DLD1 (cell line): ENCODE data around the gene IFFO2.
"Not testable (repeated sequence)": the region's sequence is repeated elsewhere in the genome, so short reads cannot be mapped to it uniquely, and the experiment has no call there.

Experiments
- in situ Hi-C: cut with HindIII; loops from 2 replicates; pipeline ENCODE4 v1.10.0; 2017; ENCODE audit warnings: low sequenced_read_pairs

The IFFO2 gene

DNA sequence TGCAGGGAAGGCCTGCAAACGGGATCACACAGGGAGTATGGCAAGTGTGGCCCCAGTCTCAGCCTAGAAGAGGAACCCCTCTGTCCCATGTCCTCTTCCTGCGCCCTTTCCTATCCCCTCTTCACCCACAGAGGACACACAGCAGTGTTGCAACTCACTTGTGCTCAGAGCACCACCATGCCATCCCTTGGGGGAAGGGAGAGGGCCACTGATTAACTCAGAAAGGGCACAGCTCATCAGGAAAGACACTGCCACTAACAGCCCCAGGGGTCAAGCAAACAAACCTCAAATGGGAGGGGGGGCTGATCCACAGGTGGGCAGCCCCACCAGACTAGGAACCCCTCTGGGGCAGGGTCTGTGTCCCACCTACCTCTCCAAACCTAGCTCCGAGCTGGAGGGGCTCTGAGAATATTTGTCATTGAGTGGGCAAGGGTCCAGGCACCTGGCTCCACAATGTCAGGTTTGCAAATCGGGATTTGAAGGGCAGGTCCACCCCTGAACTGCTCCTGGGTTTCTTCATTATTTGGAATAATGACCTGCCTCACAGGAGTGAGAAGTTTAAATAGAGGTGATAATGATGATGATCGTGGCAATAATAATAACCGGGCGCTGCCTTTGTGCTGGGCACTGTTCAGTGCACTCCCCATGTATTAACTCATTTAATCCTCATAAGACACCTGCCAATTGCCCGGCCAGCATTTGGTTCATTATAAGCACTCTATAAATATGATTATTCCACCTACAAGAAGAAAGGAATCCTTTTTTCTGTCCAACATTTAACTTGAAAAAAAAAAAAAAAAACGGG, 55.1 kb downstream of the IFFO2 start:
- in situ Hi-C loops = loop anchor here (25.0 kb wide), 1 partner anchor 186 kb away; no protein-coding TSS in a partner anchor

DNA sequence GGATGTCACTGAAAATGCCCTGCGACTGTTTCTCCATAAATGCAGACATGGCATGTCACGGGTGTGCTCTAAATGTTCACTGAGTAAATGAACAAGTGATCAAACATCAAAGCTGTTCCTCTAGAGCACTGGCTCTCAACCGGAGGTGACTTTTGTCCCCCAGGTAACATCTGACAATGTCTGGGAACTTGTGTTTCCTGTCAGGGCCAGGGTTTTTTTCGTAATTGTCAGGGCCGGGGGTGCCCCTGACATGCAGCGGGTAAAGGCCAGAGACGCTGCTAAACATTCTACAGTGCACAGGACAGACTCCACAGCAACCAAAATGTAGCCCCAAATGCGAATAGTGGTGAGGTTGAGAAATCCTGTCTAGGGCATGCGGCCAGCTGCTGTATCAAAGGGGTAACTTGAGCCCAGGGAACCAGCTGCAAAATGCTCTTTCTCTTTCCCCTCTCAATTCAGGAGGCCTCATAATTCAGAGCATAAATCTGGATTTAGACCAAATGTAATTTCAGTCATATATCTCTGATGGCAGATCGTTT, 56.1 kb downstream of the IFFO2 start:
- in situ Hi-C loops = loop anchor here (25.0 kb wide), 1 partner anchor 187 kb away; no protein-coding TSS in a partner anchor

DNA sequence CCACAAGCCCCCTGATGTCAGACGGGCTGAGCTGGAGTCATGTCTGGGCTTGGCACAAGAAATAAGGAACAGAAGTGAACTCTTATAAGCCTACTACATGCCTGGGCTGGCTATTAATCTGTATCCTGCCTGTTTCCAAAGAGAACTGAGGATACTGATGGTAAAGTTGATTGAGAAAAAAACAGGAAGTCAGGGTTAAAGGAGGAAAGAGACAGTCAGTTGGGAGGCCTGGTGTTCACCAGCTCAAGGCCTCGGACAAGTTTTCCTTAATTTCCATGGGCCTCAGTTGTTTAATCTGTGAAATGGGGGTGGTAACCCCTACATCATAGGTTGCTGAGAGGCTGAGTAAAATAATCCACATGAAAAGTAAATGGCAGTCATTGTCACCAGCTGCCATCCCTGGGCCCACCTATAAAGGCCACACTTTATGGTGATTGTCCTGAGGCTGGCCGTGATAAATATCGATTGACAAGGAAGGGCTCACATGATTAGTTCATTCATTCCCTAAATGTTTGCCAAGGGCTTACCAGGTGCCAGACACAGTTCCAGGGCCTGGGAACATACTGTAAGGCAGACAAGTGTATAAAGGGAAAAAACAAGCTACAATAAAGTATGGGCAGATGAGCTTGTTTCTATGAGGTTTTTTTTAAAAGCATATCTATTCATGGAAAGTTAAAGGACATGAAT, 57.0 kb downstream of the IFFO2 start:
- in situ Hi-C loops = loop anchor here (25.0 kb wide), 1 partner anchor 188 kb away; no protein-coding TSS in a partner anchor

DNA sequence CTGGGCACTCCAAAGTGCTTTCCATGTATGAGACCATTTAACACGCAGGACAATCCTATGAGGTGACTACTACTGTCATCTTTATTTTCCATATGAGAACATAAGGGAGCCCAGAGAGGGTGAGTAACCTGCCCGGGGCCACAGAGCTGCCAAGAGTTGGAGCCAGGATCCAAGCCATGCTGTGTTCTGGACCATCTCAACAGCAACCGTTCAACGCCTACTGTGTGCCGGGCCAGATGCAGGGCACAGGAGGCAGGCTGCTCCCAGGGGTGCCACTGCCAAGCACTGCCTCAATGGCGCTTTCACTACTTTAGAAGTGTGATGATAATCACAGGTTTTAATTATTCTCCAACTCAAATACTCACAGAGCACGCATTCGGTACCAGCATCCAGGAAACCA, 57.9 kb downstream of the IFFO2 start:
- in situ Hi-C loops = no loop called here

DNA sequence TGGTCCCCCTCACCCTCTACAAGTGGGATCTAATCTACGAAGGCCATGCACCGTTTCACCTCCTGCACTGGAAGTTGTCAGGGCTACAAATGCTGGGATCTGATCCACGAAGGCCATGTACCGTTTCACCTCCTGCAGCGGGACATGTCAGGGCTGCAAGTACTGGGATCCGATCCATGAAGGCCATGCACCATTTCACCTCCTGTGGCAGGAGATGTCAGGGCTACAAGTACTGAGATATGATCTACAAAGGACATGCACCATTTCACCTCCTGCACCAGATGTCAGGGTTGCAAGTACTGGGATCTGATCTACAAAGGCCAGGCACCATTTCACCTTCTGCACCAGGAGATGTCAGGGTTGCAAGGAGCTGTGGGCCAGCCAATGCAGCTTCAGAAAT, 61.2 kb downstream of the IFFO2 start:
- in situ Hi-C loops = no loop called here

DNA sequence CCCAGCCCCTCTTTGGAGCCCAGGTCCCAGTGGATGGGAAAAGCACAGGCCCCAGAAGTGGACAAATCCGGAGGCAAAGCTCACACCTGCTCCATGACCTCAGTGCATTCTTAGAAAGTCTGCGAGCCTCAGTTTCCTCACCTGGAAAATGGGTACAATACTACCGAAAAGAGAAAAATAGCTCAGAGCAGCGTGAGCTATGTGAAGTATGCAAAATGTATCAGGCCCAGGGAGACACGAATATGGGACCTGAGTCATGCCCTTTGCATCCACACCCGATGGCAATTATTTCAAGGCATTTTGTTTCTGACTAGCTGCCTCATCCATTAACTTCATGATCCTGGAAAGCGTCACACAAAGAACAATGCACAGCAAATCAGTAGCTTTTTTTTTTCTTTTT, 63.4 kb downstream of the IFFO2 start:
- in situ Hi-C loops = no loop called here

DNA sequence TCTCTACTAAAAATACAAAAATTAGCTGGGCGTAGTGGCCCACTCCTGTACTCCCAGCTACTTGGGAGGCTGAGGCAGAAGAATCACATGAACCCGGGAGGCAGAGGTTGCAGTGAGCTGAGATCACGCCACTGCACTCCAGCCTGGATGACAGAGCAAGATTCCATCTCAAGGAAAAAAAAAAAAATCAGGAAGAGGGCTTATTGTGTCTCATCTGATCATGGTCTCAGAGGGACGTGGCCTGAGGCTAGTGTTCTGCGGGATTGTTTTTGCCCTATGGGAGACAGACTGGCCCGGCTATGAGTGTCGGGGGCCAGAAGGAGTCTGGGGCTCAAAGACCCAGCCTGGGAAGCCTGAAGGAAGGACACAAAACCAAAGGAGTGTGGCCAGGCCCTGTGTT, 64.6 kb downstream of the IFFO2 start:
- in situ Hi-C loops = not testable (repeated sequence)

DNA sequence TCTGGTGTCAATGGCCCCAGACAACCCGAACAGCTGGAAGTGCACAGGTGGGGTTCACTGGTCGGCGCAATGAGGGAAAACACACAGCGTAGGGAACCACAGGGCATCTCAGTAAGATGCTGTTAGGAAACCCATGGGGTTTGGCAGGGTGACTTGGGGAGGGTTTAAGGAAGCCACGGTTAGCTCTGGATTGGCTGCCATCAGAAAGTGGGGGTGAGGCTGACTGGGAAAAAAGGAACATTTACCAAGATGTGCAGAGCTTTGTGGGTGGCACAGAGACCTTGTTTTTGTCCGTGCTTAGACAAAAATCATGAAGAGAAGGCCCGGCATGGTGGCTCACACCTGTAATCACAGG, 65.1 kb downstream of the IFFO2 start:
- in situ Hi-C loops = no loop called here

DNA sequence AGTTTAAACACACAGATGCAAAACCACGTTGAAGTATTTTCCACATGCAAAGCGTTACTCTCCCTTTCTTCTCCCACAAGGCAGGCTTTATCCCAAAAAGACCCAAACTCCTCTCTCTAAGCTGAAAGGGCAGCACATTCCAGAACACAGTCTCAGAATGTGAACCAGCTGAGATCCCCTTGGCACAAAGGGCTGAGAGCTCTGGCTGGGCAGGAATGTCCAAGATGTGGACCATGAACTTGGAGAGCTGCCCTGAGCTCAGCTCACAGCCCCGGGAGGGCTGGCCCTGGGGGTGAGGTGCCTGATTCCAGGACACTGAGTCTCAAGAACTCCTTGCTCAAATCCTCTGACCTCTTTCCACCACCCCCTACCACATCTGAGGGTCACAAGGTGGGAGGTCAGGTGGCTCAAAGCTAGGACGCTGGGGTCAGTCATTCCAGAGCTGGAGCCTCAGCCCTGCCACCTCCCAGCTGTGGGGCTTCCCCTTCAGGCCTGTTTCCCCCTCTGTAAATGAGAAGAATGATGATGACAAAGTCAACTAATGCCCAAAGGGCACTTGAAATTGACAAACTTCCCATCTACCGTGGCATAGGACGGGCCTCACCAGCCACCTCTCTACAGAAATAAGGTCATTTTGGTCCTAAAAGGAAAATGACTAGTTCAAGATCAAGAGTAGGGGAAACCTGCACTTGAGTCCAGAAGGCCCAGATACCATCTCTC, 65.6 kb downstream of the IFFO2 start:
- in situ Hi-C loops = no loop called here

DNA sequence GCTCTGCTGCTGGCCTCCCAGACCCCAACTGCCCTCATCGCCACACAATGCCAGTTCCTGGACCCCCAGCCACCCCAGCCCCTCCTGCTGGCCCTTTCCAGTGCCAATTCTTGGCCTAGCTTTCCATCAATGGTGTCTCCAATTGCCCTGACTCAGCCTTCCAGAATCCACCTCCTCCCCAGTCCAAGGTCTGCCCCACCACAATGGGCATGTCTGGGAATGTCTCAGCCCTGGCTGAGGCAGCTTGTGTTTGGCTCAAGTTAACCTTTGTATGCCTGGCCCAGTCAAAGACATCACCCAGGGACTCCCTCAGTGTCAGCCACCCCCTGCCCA, 70.5 kb downstream of the IFFO2 start:
- in situ Hi-C loops = no loop called here

DNA sequence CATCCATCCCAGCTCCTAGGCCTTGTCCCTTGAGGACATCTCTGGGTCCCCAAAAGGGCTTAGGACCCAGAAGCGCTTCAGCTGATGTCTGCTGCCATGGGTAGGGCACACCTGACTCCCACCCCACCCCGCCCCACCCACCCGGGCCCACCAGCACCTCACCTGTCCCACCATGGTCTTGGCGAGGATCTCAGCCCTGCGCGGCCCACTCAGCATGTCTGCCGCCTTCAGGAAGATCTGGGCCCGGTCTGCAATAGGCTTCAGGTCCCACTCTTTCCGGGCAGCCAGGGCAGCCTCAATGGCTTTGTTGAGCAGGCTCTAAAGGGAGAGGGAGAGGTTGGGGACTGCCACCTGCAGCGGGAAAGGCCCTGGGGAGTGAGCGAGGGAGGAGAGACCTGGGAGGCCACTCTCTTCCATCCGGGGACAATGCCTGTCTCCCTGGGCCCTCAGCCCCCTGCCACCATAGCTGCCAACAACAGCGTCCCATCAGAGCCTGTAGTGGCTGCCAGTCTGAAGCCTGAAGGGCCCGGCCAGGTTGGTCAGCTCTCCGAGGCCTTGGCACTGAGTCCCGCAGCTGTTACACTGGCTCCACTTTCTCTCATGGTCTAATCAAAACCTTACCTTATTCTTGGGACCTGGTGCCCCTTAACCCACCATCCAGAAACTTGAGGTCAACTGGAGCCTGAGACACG, 71.0 kb downstream of the IFFO2 start:
- in situ Hi-C loops = no loop called here

DNA sequence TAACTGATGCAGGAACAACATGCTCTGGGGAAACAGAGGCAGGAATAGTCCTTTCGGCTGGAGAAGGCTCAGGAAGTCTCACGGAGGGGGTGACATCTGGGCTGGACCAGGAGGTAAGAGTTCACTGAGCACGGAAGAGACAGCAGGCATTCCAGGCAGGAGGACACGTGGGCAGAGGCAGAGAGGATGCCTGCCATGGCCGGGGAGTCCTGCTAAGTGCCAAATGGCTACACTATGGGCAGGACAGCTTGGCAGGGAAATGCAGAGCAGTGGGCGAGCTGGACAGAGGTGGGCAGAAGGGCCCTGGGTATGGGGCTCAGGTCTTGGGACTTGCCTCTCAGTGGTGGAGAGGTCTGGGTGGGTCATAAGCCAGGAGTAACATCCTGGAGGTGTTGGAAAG, 71.7 kb downstream of the IFFO2 start:
- in situ Hi-C loops = no loop called here

DNA sequence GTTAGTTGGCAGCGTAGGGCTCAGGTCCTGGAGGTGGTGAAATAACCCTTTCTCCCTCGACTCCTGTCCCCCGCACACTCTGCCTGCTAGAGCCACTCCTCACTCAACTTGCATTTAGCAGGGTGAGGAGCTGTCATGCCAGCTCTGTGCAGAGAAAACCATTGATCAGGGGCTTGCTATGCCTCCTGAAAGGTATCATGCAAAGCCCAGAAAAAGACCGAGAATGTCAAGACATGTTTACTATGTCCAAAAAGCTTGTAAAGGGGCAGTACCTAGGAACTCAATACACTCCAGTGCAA, 72.1 kb downstream of the IFFO2 start:
- in situ Hi-C loops = no loop called here

DNA sequence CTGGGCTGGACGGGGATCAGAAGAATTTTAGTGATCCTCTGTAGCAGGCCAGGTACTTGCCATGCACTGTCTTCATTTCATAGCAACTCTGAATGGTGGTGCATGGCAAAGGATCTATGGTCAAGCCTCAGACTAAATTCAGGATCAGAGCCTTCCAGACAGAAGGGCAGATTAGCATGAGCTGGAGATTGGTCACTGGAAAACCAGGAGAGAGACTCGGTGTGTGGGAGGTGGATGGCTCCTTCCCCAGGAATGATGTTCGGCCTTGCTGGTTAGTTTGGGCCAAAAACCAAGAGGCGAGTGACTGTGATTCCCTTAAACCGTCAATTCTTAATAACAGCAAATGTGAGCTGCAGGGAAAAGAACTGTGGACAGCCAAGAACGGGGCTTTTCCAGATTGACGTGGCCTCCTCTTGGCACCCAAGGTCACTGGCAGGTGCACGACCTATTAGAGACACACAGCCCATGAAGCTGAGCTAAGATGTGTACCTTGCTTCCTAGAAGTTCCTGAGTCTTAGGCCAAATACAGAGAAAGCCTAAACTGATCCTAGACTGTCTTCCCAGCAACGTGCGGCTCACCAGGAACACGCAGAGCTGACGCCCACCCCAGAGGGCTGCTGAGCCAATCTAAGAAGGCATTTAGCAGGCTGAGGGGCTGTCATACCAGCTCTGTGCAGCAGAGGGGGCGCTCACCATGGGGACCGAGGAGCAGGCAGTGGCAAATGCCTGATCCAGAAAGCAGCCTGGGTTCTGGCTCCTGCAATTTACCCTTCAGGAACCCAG, 72.6 kb downstream of the IFFO2 start:
- in situ Hi-C loops = no loop called here

DNA sequence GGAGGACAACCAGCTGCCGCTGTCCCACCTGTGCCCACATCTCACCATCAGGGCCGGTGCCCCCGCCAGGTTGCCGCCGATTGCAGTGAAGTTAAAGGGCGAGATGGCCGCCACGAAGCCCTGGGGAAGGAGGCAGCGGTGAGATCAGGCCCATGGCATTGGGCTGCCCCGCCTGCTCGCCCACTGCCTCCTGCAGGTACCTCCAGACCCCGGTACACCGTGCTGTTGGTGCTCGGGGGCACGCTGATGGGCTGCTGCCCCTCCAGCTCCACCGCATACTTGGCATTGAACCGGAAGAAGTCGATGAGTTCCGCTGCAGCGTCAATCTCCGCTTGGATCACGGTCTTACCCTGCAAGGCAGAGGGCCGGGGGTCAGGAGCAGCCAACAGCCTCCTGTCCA, 73.4 kb downstream of the IFFO2 start:
- in situ Hi-C loops = no loop called here

DNA sequence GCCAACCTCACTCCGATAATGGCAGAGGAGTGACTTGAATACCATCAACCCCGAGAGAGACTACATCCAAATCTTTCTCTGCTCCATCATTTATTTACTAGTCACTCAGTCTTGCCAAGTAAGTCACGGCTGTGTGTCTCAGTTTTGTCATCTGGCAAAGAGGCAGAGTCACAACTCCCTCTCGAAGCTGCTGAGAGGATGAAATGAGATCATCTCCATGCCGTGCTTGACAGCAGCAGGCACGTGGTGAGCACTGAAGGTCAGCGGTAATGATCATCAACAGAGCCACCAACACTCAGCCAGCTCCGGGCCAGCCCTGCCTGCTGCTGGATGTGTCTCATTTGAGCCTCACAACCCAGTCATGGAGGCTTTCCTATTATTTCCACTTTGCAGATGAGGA, 74.0 kb downstream of the IFFO2 start:
- in situ Hi-C loops = no loop called here

DNA sequence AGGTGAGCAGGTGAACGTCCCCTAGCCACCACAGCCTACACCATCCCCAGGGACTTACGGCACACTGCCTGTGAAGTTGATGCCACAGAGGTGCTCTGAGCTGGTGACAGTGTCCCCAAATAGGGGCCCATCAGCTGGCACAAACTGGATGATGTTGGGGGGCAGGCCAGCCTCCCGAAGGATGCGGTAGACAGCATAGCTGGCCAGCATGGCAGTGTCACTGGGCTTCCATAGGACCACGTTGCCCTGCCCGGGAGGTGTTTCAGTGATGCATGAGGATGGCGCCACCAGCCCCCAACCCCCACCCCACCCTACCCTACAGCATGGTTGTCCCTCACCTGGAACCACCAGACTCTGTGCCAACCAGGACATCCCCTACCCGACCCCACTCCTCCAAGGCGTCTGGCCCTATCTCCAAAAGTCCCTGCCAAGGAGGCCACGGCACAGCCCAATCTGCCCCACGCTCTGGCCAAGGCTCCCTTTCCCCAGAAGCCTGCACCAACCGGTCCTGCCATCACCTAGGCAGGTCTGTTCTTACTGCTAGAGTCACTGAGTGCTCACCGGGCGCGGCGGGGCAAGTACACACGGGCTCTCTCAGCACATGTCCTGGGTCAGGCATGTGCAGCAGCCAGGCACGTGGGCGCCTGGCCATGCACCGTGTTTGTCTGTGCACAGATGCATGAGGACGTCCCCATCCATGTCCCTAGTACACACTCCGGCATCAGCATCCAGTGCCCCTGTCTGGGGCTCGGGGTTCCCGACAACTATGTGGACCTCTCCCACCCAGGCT, 74.6 kb downstream of the IFFO2 start:
- in situ Hi-C loops = no loop called here

DNA sequence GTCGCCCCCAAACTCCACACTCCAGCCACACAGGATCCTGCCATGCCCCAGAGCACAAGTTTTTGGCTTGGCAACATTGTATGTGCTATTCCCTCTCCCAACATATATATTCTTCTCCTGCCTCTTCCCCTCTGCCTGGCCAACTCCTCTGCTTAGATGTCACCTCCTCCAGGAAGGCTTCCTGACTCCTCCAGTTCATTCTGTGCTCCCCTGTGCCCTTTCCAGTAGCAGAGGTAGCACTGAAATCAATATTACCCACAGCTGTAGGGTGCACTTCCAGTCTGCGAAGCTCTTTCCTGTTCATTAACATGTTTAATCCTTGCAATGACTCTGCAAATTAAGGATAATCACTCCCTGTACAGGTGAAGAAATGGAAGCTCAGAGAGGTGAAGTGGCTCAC, 75.3 kb downstream of the IFFO2 start:
- in situ Hi-C loops = no loop called here

DNA sequence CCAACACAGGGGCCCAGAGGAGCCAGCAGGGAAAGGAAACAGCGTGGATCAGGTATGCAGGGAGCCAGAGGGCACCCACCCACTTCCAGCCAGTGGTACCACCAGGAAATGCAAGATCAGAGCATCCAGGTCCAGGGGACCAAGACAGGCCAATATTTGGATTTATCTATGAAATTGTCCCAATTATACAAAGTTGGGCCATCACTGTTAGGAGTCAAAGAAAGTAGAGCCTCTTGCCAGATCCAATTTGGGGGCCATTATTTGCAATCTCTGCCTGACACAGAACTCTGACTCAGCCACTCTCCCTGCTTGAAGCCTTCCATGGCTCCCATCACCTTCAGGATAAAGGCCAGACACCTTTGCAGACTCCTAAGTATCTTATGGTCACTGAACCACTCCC, 75.9 kb downstream of the IFFO2 start:
- in situ Hi-C loops = no loop called here
